ENCODE measurements around the gene UQCC3. TPM values are rescaled to one million over a fixed set of nuclear protein-coding genes. Genes with fewer than 3 reads are reported as not detected.

The UQCC3 gene
- total and polyA plus RNA-seq, 2 of the 13 experiments (the other 11 are each of a cell fraction or from before 2014, with no cell fraction given), result 7.7 to 16.0 TPM

DNA sequence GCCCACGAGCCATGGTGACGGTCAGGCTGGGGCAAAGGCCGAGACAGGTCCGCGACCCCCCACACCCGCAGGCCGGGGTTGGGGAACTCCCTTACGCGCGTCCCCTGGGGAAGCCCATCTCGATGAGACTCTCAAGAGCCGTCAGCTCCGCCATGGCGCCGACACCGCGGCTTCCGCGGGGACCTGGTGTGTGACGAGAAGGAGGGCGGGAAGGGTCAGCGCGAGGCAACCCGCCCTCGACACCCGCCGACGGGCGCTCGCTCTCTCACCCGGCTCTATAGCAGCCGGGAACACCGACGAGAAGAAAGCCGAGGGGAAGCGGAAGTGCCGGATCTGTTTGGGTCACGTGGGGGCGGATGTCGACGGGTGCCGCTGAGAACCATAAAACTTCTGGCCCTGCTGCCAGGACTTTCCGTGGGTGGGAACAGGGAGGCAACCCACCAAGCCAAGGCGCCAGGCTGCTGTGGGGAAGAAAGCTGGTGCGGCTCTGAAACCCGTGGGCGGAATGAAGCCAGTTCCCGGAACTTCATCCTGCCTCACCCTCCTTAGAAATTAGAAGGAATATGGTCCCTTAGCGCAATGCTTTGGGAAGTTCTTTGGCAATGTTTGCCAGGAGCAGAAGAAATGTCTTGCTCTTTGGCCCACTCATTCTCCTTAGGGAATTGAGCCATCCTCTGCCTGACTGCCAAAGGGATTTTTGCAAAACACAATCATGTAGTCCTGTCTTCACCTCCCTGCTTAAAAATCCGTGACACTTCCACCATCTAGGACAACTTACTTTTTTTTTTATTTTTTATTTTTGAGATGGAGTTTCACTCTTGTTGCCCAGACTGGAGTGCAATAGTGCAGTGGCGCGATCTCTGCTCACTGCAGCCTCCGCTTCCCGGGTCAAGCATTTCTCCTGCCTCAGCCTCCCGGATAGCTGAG lies 7.6 kb downstream of the UQCC3 start, which contains the start of gene UBXN1 (continued):
- TF ChIP-seq, protein P1, sequence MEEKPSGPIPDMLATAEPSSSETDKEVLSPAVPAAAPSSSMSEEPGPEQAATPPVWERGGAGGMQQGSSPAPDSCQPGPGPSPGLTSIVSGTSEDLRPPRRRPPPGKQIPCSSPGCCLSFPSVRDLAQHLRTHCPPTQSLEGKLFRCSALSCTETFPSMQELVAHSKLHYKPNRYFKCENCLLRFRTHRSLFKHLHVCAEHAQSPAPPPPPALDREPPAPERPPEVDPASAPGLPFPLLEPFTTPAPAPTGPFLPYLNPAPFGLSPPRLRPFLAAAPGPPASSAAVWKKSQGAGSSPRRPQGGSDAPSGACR (CRISPR knock-in tag; IDR thresholded peaks at IDR 0.05), result peak; percentile 71
- TF ChIP-seq ZFP41 (CRISPR knock-in tag; IDR thresholded peaks at IDR 0.05; ENCODE audit: borderline replicate concordance) (peak; percentile 79; the same call in 1 of the 2 replicates), ZNF776 (CRISPR knock-in tag; IDR thresholded peaks at IDR 0.05) (peak; percentile 82; the same call in 1 of the 2 replicates), ELF4 (CRISPR knock-in tag; IDR thresholded peaks at IDR 0.05; ENCODE audit: borderline replicate concordance) (no peak; the same call in 1 of the 2 replicates), CREB1 (IDR thresholded peaks at IDR 0.05) (peak; percentile 17; the same call in 1 of the 2 replicates), CREB1 (CRISPR knock-in tag; IDR thresholded peaks at IDR 0.05) (no peak), SP140L (CRISPR knock-in tag; IDR thresholded peaks at IDR 0.05; ENCODE audit: borderline replicate concordance) (no peak), ZC3H4 (CRISPR knock-in tag; IDR thresholded peaks at IDR 0.05; ENCODE audit: borderline replicate concordance) (0 out of 2 replicates have a peak, but pooled peaks have one; percentile 54), NR1H2 (CRISPR knock-in tag; IDR thresholded peaks at IDR 0.05; ENCODE audit: borderline replicate concordance, low read depth) (no peak), ZNF781 (CRISPR knock-in tag; IDR thresholded peaks at IDR 0.05; ENCODE audit: borderline replicate concordance, not compliant biosample characterization) (peak; percentile 27), GATAD1 (CRISPR knock-in tag; IDR thresholded peaks at IDR 0.05) (peak; percentile 98), ETV5 (CRISPR knock-in tag; IDR thresholded peaks at IDR 0.05; ENCODE audit: borderline replicate concordance) (peak; percentile 64), ZNF589 (CRISPR knock-in tag; conservative IDR thresholded peaks at IDR 0.05) (no peak), ZNF136 (CRISPR knock-in tag; IDR thresholded peaks at IDR 0.05; ENCODE audit: low read depth) (no peak)
- TF ChIP-seq, protein P2, sequence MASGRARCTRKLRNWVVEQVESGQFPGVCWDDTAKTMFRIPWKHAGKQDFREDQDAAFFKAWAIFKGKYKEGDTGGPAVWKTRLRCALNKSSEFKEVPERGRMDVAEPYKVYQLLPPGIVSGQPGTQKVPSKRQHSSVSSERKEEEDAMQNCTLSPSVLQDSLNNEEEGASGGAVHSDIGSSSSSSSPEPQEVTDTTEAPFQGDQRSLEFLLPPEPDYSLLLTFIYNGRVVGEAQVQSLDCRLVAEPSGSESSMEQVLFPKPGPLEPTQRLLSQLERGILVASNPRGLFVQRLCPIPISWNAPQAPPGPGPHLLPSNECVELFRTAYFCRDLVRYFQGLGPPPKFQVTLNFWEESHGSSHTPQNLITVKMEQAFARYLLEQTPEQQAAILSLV (CRISPR knock-in tag; IDR thresholded peaks at IDR 0.05; ENCODE audit: borderline replicate concordance), result no peak
- TF ChIP-seq, protein P3, sequence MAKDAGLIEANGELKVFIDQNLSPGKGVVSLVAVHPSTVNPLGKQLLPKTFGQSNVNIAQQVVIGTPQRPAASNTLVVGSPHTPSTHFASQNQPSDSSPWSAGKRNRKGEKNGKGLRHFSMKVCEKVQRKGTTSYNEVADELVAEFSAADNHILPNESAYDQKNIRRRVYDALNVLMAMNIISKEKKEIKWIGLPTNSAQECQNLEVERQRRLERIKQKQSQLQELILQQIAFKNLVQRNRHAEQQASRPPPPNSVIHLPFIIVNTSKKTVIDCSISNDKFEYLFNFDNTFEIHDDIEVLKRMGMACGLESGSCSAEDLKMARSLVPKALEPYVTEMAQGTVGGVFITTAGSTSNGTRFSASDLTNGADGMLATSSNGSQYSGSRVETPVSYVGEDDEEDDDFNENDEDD (CRISPR knock-in tag; IDR thresholded peaks at IDR 0.05; ENCODE audit: borderline replicate concordance), result peak; percentile 50; the same call in 1 of the 2 replicates
- TF ChIP-seq, protein P4, sequence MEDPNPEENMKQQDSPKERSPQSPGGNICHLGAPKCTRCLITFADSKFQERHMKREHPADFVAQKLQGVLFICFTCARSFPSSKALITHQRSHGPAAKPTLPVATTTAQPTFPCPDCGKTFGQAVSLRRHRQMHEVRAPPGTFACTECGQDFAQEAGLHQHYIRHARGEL (CRISPR knock-in tag; IDR thresholded peaks at IDR 0.05), result no peak
- TF ChIP-seq, protein P5, sequence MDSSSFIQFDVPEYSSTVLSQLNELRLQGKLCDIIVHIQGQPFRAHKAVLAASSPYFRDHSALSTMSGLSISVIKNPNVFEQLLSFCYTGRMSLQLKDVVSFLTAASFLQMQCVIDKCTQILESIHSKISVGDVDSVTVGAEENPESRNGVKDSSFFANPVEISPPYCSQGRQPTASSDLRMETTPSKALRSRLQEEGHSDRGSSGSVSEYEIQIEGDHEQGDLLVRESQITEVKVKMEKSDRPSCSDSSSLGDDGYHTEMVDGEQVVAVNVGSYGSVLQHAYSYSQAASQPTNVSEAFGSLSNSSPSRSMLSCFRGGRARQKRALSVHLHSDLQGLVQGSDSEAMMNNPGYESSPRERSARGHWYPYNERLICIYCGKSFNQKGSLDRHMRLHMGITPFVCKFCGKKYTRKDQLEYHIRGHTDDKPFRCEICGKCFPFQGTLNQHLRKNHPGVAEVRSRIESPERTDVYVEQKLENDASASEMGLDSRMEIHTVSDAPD (CRISPR knock-in tag; IDR thresholded peaks at IDR 0.05), result peak; percentile 85; the same call in 1 of the 2 replicates
- TF ChIP-seq, protein P6, sequence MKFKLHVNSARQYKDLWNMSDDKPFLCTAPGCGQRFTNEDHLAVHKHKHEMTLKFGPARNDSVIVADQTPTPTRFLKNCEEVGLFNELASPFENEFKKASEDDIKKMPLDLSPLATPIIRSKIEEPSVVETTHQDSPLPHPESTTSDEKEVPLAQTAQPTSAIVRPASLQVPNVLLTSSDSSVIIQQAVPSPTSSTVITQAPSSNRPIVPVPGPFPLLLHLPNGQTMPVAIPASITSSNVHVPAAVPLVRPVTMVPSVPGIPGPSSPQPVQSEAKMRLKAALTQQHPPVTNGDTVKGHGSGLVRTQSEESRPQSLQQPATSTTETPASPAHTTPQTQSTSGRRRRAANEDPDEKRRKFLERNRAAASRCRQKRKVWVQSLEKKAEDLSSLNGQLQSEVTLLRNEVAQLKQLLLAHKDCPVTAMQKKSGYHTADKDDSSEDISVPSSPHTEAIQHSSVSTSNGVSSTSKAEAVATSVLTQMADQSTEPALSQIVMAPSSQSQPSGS (CRISPR knock-in tag; IDR thresholded peaks at IDR 0.05), result peak; percentile 71
- TF ChIP-seq, protein P7, sequence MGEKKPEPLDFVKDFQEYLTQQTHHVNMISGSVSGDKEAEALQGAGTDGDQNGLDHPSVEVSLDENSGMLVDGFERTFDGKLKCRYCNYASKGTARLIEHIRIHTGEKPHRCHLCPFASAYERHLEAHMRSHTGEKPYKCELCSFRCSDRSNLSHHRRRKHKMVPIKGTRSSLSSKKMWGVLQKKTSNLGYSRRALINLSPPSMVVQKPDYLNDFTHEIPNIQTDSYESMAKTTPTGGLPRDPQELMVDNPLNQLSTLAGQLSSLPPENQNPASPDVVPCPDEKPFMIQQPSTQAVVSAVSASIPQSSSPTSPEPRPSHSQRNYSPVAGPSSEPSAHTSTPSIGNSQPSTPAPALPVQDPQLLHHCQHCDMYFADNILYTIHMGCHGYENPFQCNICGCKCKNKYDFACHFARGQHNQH (CRISPR knock-in tag; IDR thresholded peaks at IDR 0.05), result peak; percentile 60; the same call in 1 of the 2 replicates
